VCaP (cell line): ENCODE results near the gene PTGDR.
A peak's percentile ranks its signal among the peaks of the same experiment; 100 is the strongest.

ENCODE experiments used
- H3K27ac ChIP-seq: fragments of 450-650 bp; 2 replicates; pipeline ENCODE4 v1.5.1; 2017
- CTCF ChIP-seq: fragments of 450-650 bp; conservative IDR thresholded peaks from 2 replicates; pipeline ENCODE4 v1.5.1; 2017; ENCODE audit warnings: mild to moderate bottlenecking, moderate library complexity

Gene PTGDR

DNA sequence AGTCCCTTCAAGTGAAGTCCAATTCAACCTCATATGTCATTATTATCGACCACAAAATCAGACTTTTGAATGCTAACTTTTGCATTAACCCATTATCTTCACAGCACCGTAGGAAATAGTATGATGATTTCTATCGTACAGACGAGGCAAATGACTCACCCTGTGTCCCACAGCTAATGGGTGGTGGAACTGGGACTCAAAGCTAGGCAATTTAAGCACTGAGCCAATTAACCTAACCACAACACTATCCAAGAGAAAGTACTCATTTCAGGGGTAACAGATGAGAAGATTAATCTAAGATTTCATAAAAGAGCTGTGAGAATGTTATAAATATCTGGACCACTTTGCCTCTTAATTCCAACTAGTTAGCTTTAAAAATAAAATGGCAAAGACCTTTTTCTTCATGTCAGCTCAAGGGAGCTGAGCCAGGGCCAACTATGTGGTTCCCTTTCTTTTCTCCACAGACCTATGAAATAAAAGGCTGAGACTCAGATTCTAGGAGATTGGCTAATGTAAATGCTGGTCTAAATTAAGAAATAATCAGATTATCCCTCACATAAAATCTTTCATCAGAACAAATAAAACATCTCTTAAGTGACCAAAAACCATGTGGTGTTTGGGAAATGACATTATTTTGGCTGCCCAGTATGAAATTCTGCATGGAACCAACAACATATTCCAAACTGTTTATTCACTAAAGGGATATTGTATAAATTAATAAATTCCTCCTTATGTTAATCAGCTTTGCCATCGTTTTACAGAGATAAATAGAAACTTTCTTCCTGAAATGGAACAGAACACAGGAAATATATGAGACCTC, 51.5 kb downstream of the PTGDR start:
- no peak for TF ChIP-seq CTCF
- H3K27ac ChIP-seq = no peak overlapping the region

DNA sequence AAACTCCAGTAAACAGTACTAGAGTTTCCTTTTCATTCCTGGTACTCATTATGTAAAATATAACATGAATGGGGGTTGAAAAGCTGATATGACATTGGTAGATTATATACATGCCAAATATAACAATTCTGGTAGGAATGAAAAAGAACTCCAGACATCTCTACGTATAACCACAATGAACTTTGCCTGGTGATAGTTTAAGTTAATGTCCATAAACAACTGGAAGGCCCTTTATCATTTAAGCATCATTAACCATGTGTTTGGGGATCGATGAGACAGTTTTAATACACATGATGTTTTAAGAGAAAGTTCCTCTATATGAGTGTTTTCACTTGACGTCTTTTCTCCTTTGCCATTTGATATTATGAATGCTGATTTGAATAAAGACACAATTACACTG, 52.4 kb downstream of the PTGDR start:
- no peak overlapping the region for H3K27ac ChIP-seq
- TF ChIP-seq CTCF = no peak

DNA sequence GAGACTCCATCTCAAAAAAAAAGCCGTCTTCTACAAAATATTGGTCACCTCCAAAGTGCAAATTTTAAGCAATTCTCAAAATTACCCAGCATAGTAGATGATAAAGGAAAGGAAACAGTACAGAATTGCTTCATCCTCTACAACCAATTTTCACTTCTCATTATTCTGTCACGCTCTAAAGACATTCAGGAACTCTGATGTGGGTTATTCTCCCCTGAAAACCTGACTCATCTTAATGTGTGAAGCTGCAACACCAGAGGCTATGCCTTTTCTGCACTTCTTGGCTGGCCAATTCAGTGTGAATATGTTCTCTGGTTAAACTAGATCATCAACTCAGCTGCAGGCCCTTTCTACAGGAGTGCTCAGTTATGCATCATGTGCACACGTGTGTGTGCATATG, 57.6 kb downstream of the PTGDR start:
- peak overlapping the region; percentile 54 for H3K27ac ChIP-seq
- TF ChIP-seq CTCF = no peak

DNA sequence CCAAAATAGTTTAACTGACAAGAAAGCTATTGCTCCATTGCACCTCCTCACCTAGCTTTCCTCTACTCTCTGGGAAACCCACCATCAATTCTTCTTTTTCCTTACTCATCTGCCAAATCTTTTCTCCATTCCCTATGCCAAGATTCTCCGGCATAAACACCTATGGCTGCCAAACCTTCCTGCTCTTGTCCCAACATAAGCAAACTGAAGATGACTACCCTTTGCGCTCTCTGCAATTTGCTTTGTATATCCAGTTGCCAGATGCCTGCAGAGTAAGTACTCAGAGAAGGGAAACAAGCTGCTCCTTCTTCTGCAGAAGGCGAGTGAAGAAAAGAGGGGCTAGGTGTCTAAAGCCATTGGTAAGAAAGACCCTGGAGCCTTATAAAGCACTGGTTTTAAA, 58.1 kb downstream of the PTGDR start:
- H3K27ac ChIP-seq = peak overlapping the region; percentile 54
- TF ChIP-seq CTCF = no peak
